ENCODE results near the gene OXCT1.

OXCT1 gene

GRCh38 chr5:41834506-41834905 lies 35.7 kb downstream of the OXCT1 start (continued):
- TF ChIP-seq ZNF221 (tag by site-specific recombination; IDR thresholded peaks at IDR 0.05; ENCODE audit: borderline replicate concordance) (no peak), ZBTB6 (tag by site-specific recombination; IDR thresholded peaks at IDR 0.05) (no peak), ZNF768 (tag by site-specific recombination; IDR thresholded peaks at IDR 0.05) (no peak)

- TF ChIP-seq MZF1 (tag by site-specific recombination; IDR thresholded peaks at IDR 0.05; ENCODE audit: borderline replicate concordance) (no peak), ZNF274 (IDR thresholded peaks at IDR 0.05; ENCODE audit: low read length) (no peak), ZNF274 (tag by site-specific recombination; IDR thresholded peaks at IDR 0.05; ENCODE audit: borderline replicate concordance) (no peak), ZNF776 (tag by site-specific recombination; IDR thresholded peaks at IDR 0.05; ENCODE audit: borderline replicate concordance) (no peak), SALL2 (tag by site-specific recombination; IDR thresholded peaks at IDR 0.05; ENCODE audit: borderline replicate concordance) (no peak), REPIN1 (tag by site-specific recombination; IDR thresholded peaks at IDR 0.05; ENCODE audit: low read depth) (no peak), WT1 (tag by site-specific recombination; IDR thresholded peaks at IDR 0.05) (no peak), ZNF148 (tag by site-specific recombination; IDR thresholded peaks at IDR 0.05; ENCODE audit: borderline replicate concordance) (no peak), SETDB1 (IDR thresholded peaks at IDR 0.05; ENCODE audit: insufficient read length, low read length) (no peak), ZNF670 (tag by site-specific recombination; IDR thresholded peaks at IDR 0.05; ENCODE audit: low read depth) (no peak), ZNF302 (tag by site-specific recombination; IDR thresholded peaks at IDR 0.05; ENCODE audit: low read depth) (no peak), ZNF416 (tag by site-specific recombination; IDR thresholded peaks at IDR 0.05) (no peak), ZNF174 (tag by site-specific recombination; IDR thresholded peaks at IDR 0.05) (no peak), ZNF280C (tag by site-specific recombination; IDR thresholded peaks at IDR 0.05) (no peak), ZNF354C (tag by site-specific recombination; IDR thresholded peaks at IDR 0.05; ENCODE audit: borderline replicate concordance, low read depth) (no peak), ZNF121 (tag by site-specific recombination; IDR thresholded peaks at IDR 0.05) (no peak), HOXC10 (CRISPR knock-in tag; IDR thresholded peaks at IDR 0.05) (no peak)
- TF ChIP-seq, protein P1, sequence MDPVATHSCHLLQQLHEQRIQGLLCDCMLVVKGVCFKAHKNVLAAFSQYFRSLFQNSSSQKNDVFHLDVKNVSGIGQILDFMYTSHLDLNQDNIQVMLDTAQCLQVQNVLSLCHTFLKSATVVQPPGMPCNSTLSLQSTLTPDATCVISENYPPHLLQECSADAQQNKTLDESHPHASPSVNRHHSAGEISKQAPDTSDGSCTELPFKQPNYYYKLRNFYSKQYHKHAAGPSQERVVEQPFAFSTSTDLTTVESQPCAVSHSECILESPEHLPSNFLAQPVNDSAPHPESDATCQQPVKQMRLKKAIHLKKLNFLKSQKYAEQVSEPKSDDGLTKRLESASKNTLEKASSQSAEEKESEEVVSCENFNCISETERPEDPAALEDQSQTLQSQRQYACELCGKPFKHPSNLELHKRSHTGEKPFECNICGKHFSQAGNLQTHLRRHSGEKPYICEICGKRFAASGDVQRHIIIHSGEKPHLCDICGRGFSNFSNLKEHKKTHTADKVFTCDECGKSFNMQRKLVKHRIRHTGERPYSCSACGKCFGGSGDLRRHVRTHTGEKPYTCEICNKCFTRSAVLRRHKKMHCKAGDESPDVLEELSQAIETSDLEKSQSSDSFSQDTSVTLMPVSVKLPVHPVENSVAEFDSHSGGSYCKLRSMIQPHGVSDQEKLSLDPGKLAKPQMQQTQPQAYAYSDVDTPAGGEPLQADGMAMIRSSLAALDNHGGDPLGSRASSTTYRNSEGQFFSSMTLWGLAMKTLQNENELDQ (tag by site-specific recombination; IDR thresholded peaks at IDR 0.05; ENCODE audit: low read depth) = no peak
- TF ChIP-seq, protein P2, sequence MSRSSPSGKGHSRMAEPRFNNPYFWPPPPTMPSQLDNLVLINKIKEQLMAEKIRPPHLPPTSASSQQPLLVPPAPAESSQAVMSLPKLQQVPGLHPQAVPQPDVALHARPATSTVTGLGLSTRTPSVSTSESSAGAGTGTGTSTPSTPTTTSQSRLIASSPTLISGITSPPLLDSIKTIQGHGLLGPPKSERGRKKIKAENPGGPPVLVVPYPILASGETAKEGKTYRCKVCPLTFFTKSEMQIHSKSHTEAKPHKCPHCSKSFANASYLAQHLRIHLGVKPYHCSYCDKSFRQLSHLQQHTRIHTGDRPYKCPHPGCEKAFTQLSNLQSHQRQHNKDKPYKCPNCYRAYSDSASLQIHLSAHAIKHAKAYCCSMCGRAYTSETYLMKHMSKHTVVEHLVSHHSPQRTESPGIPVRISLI (tag by site-specific recombination; IDR thresholded peaks at IDR 0.05) = no peak
- no peak overlapping the region for H3K27ac ChIP-seq (ENCODE audit: extremely low read depth, low read depth, low read length)
- POLR2A ChIA-PET = no interaction called here
- H3K4me1 ChIP-seq (ENCODE audit: control insufficient read depth, insufficient read depth, low read length) = peaks cover 4% of the 10 kb centered on the region
- CTCF ChIA-PET = interaction anchor here (0.7 kb wide), 3 partner anchors 39 to 1214 kb away, joined by 3 read pairs; no protein-coding TSS in a partner anchor
- peaks cover 0 to 17% of the 10 kb centered on the region in 2 experiments; a peak in 2 of 3 replicates for H3K36me3 ChIP-seq (ENCODE audit: control insufficient read depth in 2 of 2, insufficient read depth in 1 of 2, low read length in 2 of 2)
- no peak overlapping the region for H3K4me3 ChIP-seq (ENCODE audit: low read depth, low read length)
- H3K9me3 ChIP-seq (ENCODE audit: control insufficient read depth, insufficient read depth, low read depth, low read length) = no peaks in the 10 kb centered on the region
Measured at GRCh38 chr5:41832430-41832829, 37.8 kb downstream of the OXCT1 start.

Measured in HEK293 (cell line).